Stimulated activated CD8-positive, alpha-beta memory T cell treated with anti-CD3 and anti-CD28 coated beads, Interleukin-7, amount 100 ng/mL, for 1 hour (primary cell): Measurements from ENCODE around the gene LYPD6B.

Source experiments
- DNase-seq, 2 donors: peaks; one replicate each; pipeline ENCODE4 v3.0.0-alpha.2; 2020; ENCODE audit warnings: low read depth in 2 of 2

LYPD6B gene

DNA sequence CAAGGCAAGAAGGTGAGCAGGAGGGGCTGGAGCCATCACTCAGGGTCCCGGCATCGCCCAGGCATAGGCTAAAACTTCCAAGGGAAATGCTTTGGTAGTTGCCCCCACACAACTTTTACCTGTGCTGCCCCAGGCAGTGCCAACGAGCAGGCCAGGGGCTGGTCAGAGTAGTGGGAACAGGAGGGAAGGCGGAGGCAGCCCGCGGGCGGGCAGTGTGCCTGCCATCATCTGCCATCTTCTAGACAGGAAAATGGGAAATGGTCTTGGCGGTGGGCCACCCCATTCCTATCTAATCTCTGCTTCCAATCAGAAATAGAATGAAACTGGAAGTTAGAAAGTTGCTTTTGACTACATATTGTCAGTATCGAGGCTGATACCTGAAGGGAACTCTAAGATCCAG lies 26.0 kb upstream of the LYPD6B start:
- no peak for DNase-seq

DNA sequence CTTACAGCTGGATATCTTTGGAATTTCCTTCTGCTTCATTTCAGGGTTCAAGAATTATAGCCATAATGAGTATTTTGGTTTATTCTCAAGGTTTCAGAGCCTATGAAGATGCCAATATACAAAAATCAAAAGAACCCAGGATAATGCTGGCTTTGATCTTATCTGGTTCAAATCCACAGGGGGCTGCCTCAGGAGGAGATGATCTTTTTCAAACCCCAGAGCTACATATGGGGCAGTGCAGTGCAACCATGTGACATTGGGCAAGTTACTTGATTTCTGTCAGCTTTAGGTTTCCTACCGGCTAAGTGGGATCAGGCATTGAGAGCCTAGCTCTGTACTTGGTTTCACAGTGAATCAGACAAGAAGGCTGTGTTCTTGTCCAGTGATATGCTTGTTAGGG lies 23.0 kb upstream of the LYPD6B start:
- DNase-seq = no peak

DNA sequence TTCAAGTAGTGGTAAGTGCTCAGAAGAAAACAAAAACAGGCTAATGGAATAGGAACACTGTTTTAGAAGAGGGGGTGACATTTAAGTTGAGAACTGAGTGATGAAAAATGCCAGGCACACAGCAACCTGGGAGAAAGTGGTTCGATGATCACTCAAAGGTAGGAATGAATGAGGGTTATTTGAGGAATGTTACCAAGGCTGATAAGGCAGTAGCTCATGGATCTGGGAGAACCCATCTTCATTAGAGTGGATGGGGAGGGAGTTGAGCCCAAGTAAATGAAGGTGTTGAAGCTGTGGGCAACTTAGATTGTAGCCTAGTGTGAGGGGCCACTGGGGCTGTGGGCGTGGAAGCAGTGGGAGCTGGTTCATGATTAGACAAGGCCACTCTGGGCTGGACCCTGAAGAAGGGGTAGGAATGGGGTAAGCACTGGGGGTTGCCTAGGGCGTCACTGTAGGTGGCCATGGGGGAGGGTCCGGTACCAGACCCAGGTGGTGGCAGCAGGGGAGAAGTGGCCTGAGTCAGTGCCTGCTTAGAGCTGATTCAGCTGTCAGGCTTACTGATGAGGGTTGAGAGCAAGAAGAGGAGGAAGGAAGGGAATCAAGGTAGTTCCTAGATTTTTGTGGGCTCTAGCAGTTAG lies 22.5 kb upstream of the LYPD6B start:
- DNase-seq = no peak

- peak; percentile 21 to 58 for DNase-seq
These were observed 21.1 kb upstream of the LYPD6B start for GRCh38 chr2:149017116-149017985.

GRCh38 chr2:149018981-149019380 lies 19.5 kb upstream of the LYPD6B start:
- no peak for DNase-seq

DNA sequence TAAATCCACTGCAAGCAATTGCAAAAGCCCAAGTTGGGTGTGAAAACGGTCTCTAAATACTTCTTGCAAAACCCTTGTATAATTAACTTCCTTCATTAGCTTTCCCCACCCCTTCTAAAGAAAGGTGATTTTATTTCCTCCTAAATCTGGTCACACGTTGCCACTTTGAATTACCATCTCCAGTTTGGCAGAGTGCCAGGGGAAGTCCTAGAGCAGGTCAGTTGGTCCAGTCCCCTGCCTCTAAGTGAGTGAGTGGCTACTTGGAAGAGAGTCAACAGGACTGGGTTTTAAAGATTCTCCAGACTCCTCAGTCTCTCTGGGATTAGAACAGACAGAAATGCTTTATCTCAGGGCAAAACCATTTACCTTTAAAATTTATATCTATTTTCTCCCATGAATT lies 18.7 kb upstream of the LYPD6B start:
- DNase-seq = no peak

DNA sequence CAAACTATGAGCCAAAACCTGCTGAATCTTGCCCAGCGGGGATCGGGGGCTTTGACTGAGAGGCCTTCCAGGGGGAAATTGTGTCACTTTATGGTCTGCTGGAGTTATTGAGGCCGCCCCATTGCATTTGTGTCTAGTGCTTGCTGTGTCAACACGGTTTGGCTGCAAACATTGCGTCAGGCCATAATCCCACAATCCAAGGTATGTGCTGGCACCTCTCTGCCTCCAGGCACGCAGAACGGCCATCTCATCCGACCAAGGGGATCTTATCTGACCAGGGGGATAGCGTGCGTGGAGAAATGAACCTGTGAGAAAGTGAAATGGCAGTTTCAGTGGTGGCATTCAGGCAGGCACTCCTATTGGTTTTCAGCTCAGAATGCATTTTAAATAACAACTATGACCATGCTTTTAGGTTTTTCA lies 18.1 kb upstream of the LYPD6B start:
- no peak for DNase-seq

- DNase-seq = no peak
These were observed 17.2 kb upstream of the LYPD6B start for GRCh38 chr2:149021271-149021719.

- DNase-seq = no peak
These were observed 16.7 kb upstream of the LYPD6B start for GRCh38 chr2:149021761-149022160.

- no peak for DNase-seq
These were observed 15.4 kb upstream of the LYPD6B start for GRCh38 chr2:149023091-149023490.

DNA sequence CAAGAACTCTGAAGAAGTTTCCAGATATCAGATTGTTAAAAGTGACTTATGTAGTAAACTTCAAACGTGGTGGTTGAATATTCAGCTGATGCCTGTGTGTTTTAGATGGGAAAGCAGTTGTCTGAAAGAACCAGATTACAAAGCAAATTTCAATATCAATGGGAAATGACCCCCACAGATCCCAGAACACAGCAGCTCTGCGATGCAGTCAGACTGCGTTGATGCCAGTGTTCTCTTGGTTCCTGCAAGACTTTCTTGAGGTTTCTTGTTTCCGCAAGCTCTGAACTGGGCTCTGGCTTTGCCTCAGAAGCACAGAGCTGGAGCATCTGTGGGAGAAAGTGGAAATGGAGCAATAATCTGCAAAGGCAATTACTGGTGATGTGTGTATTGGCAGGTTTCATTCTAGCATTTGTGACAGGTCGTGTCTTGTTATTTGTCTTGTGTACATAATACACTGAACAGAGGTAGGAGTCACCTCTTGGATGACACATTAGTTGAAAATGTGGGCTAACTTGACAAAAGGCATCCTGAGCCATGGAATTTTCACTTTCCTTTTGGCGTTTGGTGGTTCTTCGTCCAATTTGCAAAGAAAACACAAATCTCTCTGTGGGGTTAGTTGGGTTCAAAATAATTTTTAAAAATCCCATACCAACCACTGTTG lies 10.8 kb upstream of the LYPD6B start:
- DNase-seq = no peak

GRCh38 chr2:149028377-149028776 lies 10.1 kb upstream of the LYPD6B start:
- DNase-seq = no peak

GRCh38 chr2:149028891-149029290 lies 9.6 kb upstream of the LYPD6B start:
- DNase-seq = no peak

GRCh38 chr2:149029307-149029965 lies 9.1 kb upstream of the LYPD6B start:
- no peak for DNase-seq

DNA sequence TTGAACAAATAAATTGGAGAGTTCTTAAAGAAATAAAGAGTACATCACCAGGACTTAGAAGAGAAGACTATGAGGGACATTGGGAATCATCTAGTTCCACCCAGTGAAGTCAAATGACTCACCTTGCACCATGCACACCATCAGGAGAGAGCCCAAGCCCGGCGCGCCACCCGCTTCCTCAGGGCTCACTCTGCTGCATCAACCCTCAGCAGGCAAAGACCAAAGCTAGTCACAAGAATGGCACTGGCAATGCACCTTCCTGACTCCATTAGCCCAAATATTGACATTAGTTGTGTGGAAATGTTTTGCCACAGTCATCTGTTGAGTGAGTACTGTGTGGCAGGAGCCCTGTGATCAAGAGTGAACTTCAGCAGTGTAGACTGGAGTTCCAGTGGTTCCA lies 7.1 kb upstream of the LYPD6B start:
- DNase-seq = no peak

DNA sequence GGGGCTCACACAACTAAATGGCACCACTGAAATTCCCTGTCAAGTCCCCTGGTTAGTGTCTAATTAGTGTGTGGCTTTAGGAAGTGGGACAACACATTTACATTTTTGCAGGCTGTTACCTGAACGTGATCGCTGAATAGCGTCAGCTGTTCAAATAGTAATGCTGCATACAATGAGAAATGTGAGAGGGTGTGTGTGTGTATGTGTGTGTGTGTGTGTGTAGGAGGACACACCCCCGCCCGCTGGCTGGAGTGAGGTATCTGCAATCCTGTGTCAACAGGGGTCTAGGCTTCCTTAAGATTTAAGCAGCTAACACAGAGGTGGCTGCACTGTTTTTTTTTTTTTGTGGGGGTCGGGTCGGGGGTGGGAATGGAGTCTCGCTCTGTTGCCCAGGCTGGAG lies 4.8 kb upstream of the LYPD6B start:
- no peak for DNase-seq

DNA sequence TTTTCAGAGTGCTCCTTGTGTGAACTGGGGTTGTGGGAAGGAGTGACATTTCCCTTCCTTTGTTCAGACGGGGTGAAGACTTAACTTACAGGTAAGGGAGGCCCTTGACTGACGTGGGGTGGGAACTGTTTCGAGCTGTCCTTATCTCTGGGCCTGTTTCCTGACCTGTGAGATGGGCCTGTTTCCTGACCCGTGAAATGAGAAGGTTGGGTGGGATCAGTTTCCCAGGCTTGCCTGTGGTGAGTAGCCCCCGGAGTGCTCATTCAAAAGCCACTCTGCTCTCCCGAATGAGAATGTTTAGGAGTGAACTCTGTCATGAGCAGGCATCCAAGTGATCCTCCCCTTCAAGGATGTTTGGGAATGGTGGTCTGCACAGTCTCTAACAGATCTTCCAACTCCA lies 4.1 kb upstream of the LYPD6B start:
- DNase-seq = no peak

DNA sequence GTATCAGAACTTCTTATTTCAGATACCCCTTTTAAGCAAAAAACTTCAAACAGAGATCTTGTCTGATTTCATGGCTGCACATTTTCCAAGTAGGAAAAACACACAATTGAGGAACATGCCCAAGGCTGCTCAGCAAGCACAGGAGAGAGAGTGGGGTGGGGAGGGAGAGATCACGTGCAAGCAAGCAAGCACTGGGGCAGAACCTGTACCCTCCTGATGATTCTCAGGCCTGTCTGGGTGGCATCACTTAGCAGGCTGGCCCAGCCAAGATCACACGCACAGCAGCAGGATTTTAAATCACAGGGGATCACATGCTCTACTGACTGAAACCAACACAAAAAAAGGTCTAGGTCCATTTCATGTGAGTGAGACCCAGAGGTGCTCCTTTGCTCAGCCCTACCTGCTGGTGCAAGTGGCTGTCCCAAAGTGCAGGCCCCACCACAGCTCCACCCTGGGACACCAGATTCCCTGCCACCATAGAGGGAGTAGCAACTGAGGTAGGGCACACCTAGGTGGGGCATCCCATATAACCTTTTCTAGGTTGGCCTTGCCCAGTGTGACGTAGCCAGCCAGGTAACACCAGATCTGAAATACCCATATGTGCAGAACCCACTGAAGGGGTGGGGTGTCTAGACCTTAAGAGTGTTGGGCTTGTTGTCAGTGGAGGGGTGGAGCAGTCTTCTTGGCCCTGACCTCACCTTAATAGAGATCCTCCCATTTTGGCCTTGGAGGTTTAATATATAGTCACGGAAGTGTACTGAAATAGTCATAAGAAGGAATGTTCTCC lies 1.8 kb upstream of the LYPD6B start:
- DNase-seq = no peak

DNA sequence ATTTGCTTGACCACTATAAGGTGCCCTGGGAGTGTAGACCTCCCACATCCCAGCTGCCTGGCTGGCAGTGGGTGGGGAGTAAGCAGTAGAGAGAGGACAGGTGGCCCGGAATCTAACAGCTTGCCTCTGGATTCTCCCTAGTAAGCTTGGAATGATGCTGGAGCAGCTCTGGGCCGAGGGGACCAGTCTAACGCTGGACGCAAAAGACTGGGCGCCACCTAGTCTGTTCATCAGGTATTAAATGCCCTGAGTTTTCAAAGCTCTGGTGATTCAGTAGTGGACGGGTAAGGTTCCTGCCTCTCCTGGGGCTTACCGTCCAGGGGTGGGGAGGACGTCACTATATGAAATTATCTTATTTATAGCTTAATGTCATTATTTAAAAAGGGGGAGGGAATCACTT lies 648 bp upstream of the LYPD6B start:
- no peak for DNase-seq

- DNase-seq = no peak
These were observed 770 bp downstream of the LYPD6B start for GRCh38 chr2:149039213-149039724.

DNA sequence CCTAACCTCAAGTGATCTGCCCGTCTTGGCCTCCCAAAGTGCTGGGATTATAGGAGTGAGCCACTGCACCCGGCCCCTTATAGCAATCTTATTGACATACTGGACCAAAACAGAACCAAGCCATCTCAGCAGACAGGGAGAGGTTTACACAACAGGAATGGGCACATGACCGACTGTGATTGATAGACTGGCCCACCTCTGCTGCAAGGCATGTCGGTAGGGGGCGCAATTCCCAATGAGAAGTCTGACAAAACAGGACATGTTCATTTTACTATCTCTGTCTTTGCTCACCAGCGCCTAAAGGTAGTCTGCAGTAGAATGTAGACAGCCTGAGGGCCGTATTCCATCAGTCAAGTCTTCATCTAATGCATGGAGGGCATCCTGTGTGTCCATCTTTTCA lies 2.0 kb downstream of the LYPD6B start:
- peak in 1 of 2 donors; percentile 31 for DNase-seq
